ENCODE results near the gene PPFIA4.
"Not testable (repeated sequence)": the region's sequence is repeated elsewhere in the genome, so short reads cannot be mapped to it uniquely, and the experiment has no call there.

The PPFIA4 gene

GRCh38 chr1:203017692-203018091 is 8.6 kb upstream of the PPFIA4 start:
- DNase-seq: no peak

- DNase-seq: not testable (repeated sequence)
Measured at GRCh38 chr1:203022855-203023254, 3.4 kb upstream of the PPFIA4 start.

GRCh38 chr1:203025686-203026030 is 633 bp upstream of the PPFIA4 start:
- DNase-seq: no peak

- DNase-seq: no peak
Measured at GRCh38 chr1:203026666-203027663, 674 bp downstream of the PPFIA4 start.

GRCh38 chr1:203028067-203028783 is 1.9 kb downstream of the PPFIA4 start:
- DNase-seq: no peak

- DNase-seq: no peak
Measured at GRCh38 chr1:203028784-203029553, 2.7 kb downstream of the PPFIA4 start.

GRCh38 chr1:203031467-203031866 is 5.2 kb downstream of the PPFIA4 start:
- no peak for DNase-seq

- DNase-seq: no peak
Measured at GRCh38 chr1:203033287-203033686, 7.0 kb downstream of the PPFIA4 start.

GRCh38 chr1:203033917-203034316 is 7.6 kb downstream of the PPFIA4 start:
- DNase-seq: no peak

- no peak for DNase-seq
Measured at GRCh38 chr1:203034422-203035110, 8.3 kb downstream of the PPFIA4 start.

GRCh38 chr1:203035111-203036000 is 9.1 kb downstream of the PPFIA4 start:
- no peak for DNase-seq

GRCh38 chr1:203036135-203036534 is 9.8 kb downstream of the PPFIA4 start:
- no peak for DNase-seq

- no peak for DNase-seq
Measured at GRCh38 chr1:203036537-203036936, 10.2 kb downstream of the PPFIA4 start.

- no peak for DNase-seq
Measured at GRCh38 chr1:203037509-203038190, 11.4 kb downstream of the PPFIA4 start.

- DNase-seq: no peak
Measured at GRCh38 chr1:203038217-203038741, 12.0 kb downstream of the PPFIA4 start.

- peak; percentile 24 to 26 for DNase-seq
Measured at GRCh38 chr1:203038891-203039608, 12.8 kb downstream of the PPFIA4 start.

GRCh38 chr1:203039609-203040512 is 13.6 kb downstream of the PPFIA4 start:
- DNase-seq: no peak

GRCh38 chr1:203040513-203041275 is 14.4 kb downstream of the PPFIA4 start:
- no peak for DNase-seq
